Panc1 (cell line): Measurements from ENCODE around the gene SLC12A4. TPM values are rescaled to one million over a fixed set of nuclear protein-coding genes. Genes with fewer than 3 reads are reported as not detected.

Source experiments
- ATAC-seq: fragments of 200-7000 bp; cut with Tn5 transposase; 2 replicates; pipeline ENCODE4 v1.9.1; 2020; ENCODE audit warnings: mild to moderate bottlenecking, moderate library complexity
- BruUV-seq: library from RNA; stranded (reverse); fragments of 400-500 nt; replicated peaks from 2 replicates; lab custom pipeline; 2021; lab: Mats Ljungman, UMichigan
- CTCF ChIA-PET: fragments of 300-600 bp; sonication (Branson Sonifier 250); formaldehyde crosslinking; loops from one replicate; lab custom pipeline; 2022; ENCODE audit warnings: antibody characterized with exemption; lab: Charles Lee
- POLR2A ChIA-PET: fragments of 300-600 bp; sonication (Branson Sonifier 250); formaldehyde crosslinking; loops from one replicate; lab custom pipeline; 2022; ENCODE audit warnings: antibody characterized with exemption; lab: Charles Lee
- DNase-seq: peaks from one replicate; pipeline ENCODE4 v3.0.0-alpha.2; 2010; ENCODE audit warnings: low read depth, low spot score
- H3K27ac ChIP-seq: 2 replicates; pipeline ENCODE4 v1.5.1; 2011; ENCODE audit warnings: mild to moderate bottlenecking, low read length, inconsistent platforms
- H3K27me3 ChIP-seq: fragments of 200-500 bp; sonication (Bioruptor generic); 2 replicates; pipeline ENCODE4 v1.6.0; 2014; ENCODE audit warnings: low read length, inconsistent platforms; ENCODE audit not compliant: control insufficient read depth, insufficient read depth
- H3K36me3 ChIP-seq: fragments of 200-500 bp; sonication (Bioruptor generic); 2 replicates; pipeline ENCODE4 v1.5.1; 2014; ENCODE audit warnings: inconsistent platforms, mild to moderate bottlenecking, low read length, moderate library complexity; ENCODE audit not compliant: control insufficient read depth, insufficient read depth
- H3K4me1 ChIP-seq: 2 replicates; pipeline ENCODE4 v1.5.1; 2011; ENCODE audit warnings: inconsistent platforms, mild to moderate bottlenecking, low read length, moderate library complexity; ENCODE audit not compliant: control insufficient read depth, insufficient read depth
- H3K4me3 ChIP-seq, 2 experiments: 2 replicates each; pipeline ENCODE4 v1.5.1; 2011 to 2012; ENCODE audit warnings: low read depth in 2 of 2, low read length in 2 of 2, mild to moderate bottlenecking in 2 of 2, inconsistent platforms in 1 of 2, moderate library complexity in 1 of 2
- H3K9me3 ChIP-seq: fragments of 200-500 bp; sonication (Bioruptor generic); 2 replicates; pipeline ENCODE4 v1.5.1; 2014; ENCODE audit warnings: low read depth, mild to moderate bottlenecking, inconsistent platforms, low read length, moderate library complexity; ENCODE audit not compliant: control insufficient read depth, insufficient read depth
- POLR2AphosphoS5 ChIP-seq: IDR thresholded peaks from 2 replicates; pipeline ENCODE4 v1.6.1; 2012; ENCODE audit warnings: mild to moderate bottlenecking, low read depth, low read length, moderate library complexity
- SIN3A ChIP-seq: IDR thresholded peaks from 2 replicates; pipeline ENCODE4 v1.6.1; 2012; ENCODE audit warnings: low read depth, mild to moderate bottlenecking, low read length, moderate library complexity, borderline replicate concordance; ENCODE audit not compliant: insufficient read depth
- TCF7L2 ChIP-seq: IDR thresholded peaks from 2 replicates; pipeline ENCODE4 v1.6.1; 2011; ENCODE audit warnings: mild to moderate bottlenecking, low read depth, low read length, inconsistent platforms
- in situ Hi-C: cut with HindIII; loops from 2 replicates; pipeline ENCODE4 v1.10.0; 2016; ENCODE audit warnings: low sequenced_read_pairs, low pct_unique_long_range_greater_than_20kb
- intact Hi-C: fragments of 100-400 bp; cut with micrococcal nuclease; formaldehyde crosslinking; loops from one replicate; pipeline ENCODE4 v1.10.0; 2022; ENCODE audit not compliant: unreplicated experiment
- total RNA-seq: library from RNA; stranded (reverse); gene quantifications from one replicate; pipeline ENCODE4 v1.2.1, GENCODE V29; 2021; ENCODE audit not compliant: unreplicated experiment
- TF ChIP-seq, protein P1 (sequence below): fragments of 450-650 bp; IDR thresholded peaks from 2 replicates; pipeline ENCODE4 v1.5.1; 2017; ENCODE audit warnings: mild to moderate bottlenecking
- TF ChIP-seq, protein P2 (sequence below), 2 experiments: IDR thresholded peaks; 2 replicates each; pipeline ENCODE4 v1.6.1; 2011 to 2012; ENCODE audit warnings: low read depth in 2 of 2, control low read depth in 1 of 2, low read length in 1 of 2, mild to moderate bottlenecking in 1 of 2, moderate library complexity in 1 of 2; ENCODE audit not compliant: insufficient read depth in 1 of 2

The SLC12A4 gene
- total RNA-seq, 1 experiment from 2014 or later: 31.8 TPM

DNA sequence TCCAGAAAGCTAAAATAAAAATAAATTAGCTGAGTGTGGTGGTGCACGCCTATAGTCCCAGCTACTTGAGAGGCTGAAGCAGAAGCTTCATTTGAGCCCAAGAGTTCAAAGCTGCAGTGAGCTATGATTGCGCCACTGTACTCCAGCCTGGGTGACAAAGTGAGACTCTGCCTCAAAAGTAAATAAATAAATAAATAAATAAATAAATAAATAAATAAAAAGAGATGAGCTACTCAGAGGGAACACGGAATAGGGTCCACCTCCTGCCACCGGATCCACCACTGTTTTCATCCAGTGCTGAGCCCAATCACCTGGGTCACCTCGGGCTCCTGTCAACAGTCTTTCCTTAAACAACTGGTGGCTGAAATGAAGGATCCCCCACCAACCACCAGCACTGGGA is 18.5 kb upstream of the SLC12A4 start:
- no peaks in the 10 kb centered on the region; the same call in 1 of the 2 replicates for H3K4me1 ChIP-seq
- CTCF ChIA-PET: no interaction called here
- TF ChIP-seq, protein P1, sequence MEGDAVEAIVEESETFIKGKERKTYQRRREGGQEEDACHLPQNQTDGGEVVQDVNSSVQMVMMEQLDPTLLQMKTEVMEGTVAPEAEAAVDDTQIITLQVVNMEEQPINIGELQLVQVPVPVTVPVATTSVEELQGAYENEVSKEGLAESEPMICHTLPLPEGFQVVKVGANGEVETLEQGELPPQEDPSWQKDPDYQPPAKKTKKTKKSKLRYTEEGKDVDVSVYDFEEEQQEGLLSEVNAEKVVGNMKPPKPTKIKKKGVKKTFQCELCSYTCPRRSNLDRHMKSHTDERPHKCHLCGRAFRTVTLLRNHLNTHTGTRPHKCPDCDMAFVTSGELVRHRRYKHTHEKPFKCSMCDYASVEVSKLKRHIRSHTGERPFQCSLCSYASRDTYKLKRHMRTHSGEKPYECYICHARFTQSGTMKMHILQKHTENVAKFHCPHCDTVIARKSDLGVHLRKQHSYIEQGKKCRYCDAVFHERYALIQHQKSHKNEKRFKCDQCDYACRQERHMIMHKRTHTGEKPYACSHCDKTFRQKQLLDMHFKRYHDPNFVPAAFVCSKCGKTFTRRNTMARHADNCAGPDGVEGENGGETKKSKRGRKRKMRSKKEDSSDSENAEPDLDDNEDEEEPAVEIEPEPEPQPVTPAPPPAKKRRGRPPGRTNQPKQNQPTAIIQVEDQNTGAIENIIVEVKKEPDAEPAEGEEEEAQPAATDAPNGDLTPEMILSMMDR: no peak
- TF ChIP-seq SIN3A: no peak
- TF ChIP-seq TCF7L2: no peak
- TF ChIP-seq POLR2AphosphoS5: no peak
- in situ Hi-C loops: no loop called here
- ATAC-seq: no peak
- intact Hi-C loops: no loop called here
- DNase-seq: no peak
- H3K36me3 ChIP-seq: no peaks in the 10 kb centered on the region
- no TSS peak for BruUV-seq
- H3K9me3 ChIP-seq: no peaks in the 10 kb centered on the region
- H3K27ac ChIP-seq: no peak overlapping the region
- H3K4me3 ChIP-seq: no peak overlapping the region
- POLR2A ChIA-PET: no interaction called here
- no peaks in the 10 kb centered on the region for H3K27me3 ChIP-seq

DNA sequence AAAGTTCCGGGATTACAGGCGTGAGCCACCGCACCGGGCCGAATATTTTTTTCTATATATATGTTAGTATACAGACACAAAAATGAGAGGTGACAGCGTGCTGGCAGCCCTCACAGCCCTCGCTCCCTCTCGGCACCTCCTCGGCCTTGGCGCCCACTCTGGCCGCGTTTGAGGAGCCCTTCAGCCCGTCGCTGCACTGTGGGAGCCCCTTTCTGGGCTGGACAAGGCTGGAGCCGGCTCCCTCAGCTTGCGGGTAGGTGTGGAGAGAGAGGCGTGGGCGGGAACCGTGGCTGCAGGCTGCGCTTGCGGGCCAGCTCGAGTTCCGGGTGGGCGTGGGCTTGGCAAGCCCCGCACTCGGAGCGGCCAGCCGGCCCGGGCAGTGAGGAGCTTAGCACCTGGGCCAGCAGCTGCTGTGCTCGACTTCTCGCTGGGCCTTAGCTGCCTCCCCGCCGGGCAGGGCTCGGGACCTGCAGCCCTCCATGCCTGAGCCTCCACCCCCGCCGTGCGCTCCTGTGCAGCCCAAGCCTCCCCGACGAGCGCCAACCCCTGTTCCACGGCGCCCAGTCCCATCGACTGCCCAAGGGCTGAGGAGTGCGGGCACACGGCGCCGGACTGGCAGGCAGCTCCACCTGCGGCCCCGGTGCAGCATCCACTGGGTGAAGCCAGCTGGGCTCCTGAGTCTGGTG is 13.7 kb upstream of the SLC12A4 start:
- ChIA-PET CTCF (no interaction called here), POLR2A (no interaction called here)
- Histone ChIP-seq H3K9me3 (no peaks in the 10 kb centered on the region), H3K36me3 (no peaks in the 10 kb centered on the region), H3K4me1 (no peaks in the 10 kb centered on the region; the same call in 1 of the 2 replicates), H3K27ac (no peak overlapping the region), H3K27me3 (no peaks in the 10 kb centered on the region), H3K4me3 (no peak overlapping the region)
- in situ Hi-C loops: no loop called here
- ATAC-seq: no peak
- no peak for DNase-seq
- no TSS peak for BruUV-seq
- TF ChIP-seq, protein P1: no peak
- TF ChIP-seq POLR2AphosphoS5 (no peak), SIN3A (no peak), TCF7L2 (no peak)
- TF ChIP-seq, protein P2, sequence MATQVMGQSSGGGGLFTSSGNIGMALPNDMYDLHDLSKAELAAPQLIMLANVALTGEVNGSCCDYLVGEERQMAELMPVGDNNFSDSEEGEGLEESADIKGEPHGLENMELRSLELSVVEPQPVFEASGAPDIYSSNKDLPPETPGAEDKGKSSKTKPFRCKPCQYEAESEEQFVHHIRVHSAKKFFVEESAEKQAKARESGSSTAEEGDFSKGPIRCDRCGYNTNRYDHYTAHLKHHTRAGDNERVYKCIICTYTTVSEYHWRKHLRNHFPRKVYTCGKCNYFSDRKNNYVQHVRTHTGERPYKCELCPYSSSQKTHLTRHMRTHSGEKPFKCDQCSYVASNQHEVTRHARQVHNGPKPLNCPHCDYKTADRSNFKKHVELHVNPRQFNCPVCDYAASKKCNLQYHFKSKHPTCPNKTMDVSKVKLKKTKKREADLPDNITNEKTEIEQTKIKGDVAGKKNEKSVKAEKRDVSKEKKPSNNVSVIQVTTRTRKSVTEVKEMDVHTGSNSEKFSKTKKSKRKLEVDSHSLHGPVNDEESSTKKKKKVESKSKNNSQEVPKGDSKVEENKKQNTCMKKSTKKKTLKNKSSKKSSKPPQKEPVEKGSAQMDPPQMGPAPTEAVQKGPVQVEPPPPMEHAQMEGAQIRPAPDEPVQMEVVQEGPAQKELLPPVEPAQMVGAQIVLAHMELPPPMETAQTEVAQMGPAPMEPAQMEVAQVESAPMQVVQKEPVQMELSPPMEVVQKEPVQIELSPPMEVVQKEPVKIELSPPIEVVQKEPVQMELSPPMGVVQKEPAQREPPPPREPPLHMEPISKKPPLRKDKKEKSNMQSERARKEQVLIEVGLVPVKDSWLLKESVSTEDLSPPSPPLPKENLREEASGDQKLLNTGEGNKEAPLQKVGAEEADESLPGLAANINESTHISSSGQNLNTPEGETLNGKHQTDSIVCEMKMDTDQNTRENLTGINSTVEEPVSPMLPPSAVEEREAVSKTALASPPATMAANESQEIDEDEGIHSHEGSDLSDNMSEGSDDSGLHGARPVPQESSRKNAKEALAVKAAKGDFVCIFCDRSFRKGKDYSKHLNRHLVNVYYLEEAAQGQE (IDR thresholded peaks at IDR 0.05; ENCODE audit: insufficient read depth in 1 of 2, low read depth in 2 of 2, low read length in 1 of 2): no peak
- intact Hi-C loops: no loop called here
